GM21576 (cell line): ENCODE results near the gene ANO4.

Experiments used
- ATAC-seq: cut with Tn5 transposase; IDR thresholded peaks from one replicate; pipeline ENCODE4 v1.9.1; 2021; ENCODE audit warnings: mild to moderate bottlenecking, moderate library complexity; ENCODE audit not compliant: unreplicated experiment

Gene ANO4

DNA sequence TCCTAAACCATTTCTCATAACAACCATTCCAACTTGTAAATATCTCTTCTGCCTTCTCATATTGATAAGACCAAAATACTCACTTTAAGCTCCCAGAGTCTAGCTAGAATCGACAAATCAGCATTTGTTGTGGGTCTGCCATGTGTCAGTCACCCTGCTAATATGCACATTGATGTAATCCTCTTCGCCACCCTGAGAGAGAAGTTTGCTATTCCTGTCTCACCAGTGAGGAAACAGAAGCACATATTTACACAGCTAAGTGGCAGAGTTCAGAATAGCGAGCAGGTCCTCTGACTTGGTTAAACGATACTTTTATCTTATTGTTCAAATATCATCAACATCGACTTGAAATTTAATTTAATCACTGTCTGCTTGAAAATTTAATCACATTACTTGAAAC, 142.1 kb downstream of the ANO4 start:
- ATAC-seq, result no peak

DNA sequence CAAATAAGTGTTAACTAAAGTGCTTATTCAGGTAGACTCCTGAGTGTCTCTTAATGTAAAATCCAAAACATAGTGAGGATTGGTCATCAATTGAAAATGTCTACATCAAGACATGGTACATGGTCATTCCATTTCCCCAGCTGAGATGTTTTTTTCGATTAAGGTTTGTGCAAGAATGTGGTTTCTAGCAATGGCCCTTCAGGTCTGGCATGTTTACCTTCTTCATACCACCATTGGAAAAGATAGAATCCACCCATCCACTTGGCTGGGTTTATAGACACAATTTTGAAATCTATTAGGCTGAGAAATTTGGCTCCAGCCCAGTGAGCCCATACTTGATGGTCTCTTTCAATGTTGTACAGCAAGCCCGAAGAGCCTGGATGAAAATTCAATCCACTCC, 145.9 kb downstream of the ANO4 start:
- no peak for ATAC-seq

DNA sequence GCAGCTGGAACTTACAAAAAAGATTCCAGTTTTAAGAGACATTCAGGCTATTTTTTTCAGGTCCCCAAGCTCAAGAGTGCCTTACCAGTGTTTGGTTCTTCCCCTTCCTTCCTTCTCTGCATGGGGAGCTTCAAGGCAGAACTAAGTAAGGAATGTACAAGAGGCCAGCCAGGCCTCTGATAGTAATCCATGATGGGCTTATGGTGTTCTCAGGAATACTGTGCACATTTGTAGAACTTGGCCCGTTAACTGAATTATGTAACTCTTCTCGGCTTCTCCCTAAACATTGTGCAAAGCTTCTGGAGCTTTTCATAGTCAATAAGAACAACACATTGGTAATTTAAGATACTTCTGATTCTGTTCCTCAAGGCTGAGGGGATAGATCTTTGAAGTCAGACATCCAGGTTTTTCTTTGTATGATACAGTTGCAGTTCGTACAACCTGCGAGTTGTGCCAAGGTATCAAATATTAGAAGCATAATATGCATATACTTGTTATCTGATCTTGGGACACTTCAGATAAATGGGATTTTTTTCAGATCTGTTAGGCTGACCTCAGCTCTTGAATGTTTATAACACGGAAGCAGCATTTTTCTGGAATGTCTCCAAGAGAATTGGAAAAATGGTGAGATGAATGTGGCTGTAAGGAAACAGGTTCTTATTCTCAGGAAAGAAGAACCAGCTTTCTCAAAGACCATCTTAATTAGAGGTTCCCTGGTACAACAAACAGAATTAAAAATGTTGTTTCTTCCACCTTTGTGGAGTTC, 148.6 kb downstream of the ANO4 start:
- ATAC-seq, result no peak

DNA sequence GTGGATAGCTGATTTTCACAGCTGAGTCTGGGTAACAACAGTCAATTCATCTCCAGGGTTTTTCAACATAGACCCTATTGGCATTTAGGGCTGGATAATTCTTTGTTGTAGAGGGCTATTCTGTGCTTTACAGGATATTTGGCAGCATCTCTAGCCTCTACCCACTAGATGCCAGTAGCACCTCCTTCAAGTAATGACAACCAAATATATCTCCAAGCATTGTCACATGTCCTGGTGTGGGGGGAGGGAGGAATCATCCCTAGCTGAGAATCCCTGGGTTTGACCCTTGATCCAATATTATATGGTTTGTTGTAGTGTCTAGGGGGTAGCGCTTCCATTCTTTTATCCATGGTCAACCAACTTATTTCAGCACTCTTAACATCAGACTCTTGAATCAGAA, 157.2 kb downstream of the ANO4 start:
- ATAC-seq, result no peak

DNA sequence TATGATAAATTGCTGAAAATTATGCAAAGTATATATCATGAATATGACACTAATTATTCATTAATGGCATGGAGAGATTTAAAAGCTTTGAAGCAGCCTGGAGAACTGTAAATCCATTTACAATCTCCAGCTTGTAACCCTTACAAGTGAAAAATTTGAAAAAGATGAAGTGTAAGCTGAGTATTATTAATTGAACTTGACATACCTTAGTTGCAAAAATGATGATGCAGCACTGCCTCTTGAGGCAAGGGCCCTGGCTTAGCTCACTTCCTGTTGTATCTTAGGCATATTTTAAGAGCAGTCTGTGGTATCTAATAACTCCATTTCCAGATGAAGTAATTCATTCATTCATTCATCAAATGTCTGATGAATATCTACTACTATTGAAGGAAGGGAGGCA, 158.6 kb downstream of the ANO4 start:
- no peak for ATAC-seq

DNA sequence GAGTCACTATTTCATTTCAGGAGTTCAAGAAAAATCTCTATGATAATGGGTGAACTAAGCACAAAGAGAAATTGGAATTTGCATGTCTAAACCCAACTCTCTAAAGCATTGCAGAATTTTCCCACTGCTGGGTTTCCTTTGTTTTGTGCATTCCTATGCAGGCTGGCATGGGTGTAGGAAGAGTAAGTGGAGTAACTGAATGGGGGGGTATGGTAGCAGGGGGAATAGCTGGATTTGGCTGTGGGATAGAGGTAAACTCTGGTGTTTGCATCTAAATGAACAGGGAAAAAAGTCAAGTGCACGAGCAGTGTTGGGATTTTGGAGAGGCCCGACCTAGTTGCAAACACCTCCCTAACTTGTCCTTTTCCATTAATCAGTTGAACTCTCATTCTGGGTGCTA, 159.1 kb downstream of the ANO4 start:
- ATAC-seq, result no peak

DNA sequence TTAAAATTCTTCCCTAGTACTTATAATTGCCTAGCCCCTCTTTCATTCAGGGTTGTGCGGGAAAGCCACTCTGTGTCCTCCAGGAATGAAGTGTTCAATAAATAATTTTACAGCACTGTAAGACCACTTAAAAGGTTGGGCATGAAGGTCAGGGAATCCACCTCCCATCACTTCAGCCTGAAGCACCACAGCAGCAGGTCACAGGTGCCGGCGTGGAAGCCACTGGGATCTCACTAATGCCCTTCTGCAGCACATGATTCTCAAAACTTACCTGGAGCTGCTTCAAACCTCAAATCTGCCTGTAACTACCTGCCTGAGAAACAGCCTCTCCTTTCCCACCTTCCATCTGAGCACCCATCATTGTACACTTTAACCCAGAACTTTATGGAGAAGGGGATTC, 159.5 kb downstream of the ANO4 start:
- ATAC-seq, result no peak

DNA sequence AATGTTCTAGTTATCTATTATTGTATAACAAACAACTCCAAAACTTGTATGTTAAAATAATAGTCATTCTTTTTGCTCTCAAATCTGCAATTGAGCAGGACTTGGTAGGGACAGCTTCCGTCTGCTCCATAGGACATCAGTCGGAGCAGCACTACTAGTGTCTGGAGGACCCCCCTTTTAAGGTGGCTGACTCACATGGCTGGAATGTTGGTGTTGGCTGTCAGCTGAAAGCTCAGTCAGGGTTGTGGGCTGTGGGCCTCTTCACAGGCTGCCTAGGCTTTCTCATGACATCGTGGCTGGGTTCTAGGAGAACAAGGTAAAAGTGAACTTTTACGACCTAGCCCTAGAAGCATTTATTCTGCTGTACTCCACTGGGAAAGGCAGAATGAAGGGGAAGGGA, 160.6 kb downstream of the ANO4 start:
- ATAC-seq, result no peak

DNA sequence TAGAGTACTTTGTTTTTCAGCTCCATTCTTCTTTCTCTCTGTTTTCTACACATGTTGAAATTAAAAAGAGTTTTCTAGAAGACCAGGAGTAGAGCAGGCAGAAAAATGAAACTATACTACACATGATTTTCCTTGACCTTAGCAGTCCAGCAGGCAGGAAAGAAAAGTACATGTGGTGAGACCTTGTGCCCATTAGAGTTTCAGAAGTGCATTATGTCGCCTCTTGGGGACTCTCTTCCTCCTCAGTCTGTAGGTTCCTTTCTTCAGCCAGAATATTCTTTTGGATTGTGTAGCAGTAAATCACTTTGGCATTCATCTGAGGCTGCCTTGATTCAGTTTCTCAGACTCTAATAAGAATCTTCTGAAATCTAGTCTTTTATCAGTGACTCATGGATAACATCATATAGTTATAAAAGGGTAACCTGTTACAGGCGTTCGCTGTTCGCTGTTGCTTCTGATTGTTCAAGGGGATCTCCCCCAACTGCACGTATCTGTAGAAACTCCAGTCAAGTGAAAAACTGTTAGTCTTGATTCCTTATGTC, 161.8 kb downstream of the ANO4 start:
- no peak for ATAC-seq

DNA sequence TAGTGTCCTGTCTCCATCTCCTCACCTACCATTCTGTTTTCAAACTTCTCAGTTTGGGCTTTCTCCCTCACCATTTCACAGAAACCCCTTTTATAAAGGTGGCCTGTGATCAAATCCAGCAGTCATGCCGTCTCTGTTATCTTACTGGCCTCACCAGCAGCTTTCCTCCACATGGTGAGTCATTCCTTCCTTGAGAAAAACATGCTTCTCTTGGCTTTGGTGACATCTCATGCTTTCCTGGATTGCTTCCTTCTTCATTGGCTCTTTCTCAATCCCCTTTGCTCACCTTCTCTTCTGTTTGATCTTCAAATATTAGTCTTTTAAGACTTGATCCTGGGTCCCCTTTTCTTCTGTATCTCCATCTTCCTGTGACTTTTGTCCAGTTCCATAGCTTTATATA, 164.9 kb downstream of the ANO4 start:
- no peak for ATAC-seq

DNA sequence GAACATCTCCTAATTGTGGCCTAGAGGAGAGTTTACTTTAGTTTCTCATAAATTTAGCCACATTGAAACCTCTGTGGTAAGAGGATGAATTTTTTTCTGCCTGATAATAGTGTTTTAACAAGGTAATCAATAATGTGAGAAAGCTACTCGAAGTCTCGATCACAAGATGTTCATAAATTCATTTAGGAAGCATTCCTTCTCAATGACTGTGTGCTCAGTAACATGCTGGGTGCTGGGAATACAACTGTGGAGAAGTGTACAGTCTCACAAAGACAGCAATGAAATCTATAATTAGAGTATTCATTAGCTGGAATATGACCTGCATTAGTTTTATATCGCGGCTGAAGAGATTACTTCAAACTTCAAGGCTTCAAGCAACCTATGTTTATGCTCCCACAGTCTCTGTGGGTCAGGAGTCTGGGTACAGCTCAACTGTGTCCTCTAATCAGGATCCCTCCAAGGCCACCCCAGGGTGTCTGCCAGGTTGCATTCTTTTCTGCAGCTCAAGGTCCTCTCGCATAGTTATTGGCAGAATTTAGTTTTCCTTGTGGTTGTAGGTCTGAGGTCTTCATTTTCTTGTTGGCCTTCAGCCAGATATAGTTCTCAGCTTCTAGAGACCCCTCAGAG, 167.6 kb downstream of the ANO4 start:
- no peak for ATAC-seq

DNA sequence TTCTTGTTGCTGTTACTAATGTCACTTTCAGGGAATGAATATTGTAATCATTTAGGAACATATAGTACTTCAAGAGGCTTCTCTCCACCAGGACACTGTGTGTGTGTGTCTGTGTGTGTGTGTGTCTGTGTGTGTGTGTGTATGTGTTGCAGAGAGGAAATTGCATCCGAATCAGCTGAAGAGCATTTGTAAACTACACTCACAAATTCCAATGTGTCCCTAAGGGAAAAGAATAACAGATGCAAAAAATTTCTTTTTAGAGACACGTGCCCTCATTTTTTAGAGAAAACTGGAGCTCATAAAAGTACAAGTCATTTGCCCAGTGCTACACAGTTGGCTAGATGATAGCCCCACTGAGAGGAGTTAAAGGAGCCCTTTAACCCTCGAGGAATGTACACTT, 168.8 kb downstream of the ANO4 start:
- no peak for ATAC-seq

DNA sequence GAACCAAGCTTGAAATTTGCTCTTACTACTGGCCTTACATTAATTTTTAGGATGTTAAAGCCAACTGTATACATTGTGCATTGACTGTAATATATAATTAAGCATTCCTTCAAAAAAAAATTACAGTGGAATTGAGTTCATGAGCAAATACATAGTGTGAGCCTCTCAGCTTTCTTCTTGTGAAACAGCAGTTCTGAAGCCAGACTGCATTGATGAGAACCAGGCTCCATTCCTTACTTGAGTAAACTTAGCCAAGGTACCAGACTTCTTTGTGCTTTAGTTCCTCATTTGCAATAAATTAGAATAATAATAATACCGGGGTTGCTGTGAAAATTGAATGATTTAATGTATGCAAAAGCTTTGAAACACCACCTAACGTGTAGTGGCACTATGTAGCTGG, 169.5 kb downstream of the ANO4 start:
- no peak for ATAC-seq

DNA sequence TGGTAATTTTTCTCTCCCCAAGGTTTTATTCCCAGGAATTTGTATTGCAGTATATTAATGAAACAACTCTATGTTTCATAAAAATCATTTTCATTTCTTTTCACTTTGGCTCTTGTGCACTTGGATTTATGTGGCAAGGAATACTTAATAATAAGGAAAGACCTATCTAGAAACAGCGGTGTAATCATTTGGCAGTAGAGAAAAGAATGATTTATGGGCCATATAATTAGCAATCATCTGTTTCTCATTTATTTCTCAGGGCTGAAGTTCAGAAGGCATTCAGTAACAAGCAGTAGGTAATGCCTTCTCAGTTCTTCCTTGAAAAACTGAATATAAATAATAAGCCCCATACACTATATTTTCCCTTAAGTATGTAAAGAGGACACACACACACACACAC, 172.6 kb downstream of the ANO4 start:
- ATAC-seq, result no peak

DNA sequence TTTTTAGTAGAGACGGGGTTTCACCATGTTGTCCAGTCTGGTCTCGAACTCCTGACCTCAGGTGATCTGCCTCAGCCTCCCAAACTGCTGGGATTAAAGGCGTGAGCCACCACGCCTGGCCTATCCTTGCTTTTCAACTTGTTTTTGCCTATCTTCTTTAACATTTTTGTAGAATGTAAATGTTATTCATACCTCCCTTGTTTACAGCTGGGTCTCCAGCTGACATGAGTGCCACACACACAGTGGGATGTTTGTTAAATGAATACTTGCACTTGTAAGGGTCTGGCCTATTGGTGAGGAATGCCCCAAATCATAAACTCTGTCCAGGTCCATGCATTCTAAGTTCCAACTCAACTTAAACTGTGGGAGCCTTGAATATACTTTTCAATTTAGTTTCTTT, 176.3 kb downstream of the ANO4 start:
- no peak for ATAC-seq

DNA sequence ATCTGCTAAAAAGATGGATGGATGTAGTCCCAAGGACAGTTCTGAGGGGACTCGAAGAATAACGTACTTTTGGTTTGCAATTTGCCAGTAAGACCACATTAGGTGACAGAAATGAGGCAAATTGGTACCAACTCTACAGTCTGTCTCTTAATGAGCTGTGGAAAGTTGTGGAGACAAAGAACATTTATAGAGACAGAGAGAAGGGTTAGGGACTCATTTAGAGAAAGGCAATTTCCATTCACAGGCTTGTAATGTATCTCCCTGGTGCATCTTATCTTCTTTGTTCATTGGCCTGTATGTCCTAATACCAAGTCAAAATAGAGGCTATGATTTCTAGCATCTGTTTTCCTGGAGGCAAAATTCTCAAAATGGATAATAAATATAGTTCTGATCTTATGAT, 177.5 kb downstream of the ANO4 start:
- no peak for ATAC-seq

DNA sequence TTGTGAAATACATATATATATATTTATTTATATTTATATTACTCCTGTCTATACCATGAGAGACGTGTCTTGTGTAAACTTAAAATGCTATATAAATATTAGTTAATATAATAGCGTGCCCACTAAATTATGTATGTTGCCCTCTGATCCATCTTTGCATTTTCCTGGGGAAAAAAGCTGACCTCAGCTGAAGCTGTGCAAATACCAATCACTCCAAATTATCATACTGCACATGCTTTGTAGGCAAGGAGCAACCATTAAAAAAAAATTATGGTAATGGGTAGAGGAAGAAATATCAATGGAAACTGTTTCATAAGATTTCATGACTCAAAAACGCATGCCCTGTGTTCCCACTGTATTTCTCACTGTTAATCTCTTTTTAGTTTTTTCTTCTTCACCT, 179.8 kb downstream of the ANO4 start:
- ATAC-seq, result no peak

DNA sequence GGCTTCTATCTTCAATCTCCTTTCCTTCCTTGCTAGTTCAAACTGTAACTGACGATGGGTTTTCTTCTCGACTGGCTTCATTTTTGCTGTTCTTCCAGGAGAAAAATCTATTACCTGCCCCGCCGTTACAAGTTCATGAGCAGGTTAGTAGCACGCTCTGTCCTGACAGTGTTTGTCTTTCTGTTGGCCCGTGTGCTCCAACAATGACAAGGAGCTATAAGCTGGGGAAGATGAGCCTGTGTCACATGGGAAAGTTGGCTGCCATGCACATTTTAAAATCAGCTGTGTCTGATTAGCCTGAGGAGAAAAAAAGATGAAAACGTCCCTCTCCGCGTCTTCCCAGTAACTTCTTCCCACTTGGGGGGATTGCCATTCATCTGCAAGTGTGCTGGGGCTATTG, 180.2 kb downstream of the ANO4 start:
- no peak for ATAC-seq

DNA sequence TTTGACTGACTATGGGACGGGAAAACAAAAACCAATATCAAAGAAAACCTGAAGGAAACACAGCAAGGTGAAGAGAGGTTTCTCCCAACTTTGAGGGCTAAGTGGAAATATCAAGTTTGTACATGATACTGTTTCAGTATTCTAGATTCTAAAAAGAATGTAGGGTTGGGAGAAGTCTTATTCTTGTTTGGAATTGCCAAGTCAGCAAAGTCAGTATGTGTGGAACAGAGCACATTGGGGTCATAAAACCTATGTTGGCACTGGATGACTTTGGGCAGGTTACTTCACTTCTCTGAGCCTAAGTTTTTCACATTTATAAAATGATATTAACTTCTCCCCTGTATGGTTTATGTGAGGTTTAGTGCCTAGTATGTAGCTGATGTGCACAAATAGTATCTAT, 182.2 kb downstream of the ANO4 start:
- no peak for ATAC-seq

DNA sequence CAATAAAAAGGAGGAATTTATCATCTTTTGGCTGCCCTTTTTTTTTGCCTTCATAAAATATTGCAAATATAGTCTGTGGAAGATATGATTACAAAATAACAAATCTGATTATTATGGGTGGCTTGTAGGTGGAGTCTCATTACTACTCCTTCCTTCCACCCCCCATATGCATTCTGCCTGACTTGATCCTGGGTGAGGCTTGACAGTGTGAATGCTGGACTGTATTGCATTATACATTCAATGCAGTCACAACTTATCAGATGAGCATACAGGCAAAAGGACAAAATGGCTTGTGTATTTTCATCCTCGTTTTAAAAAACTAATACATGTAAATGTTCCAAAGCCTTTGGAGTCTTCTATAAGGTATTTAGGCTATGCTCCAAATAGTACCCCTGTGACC, 186.3 kb downstream of the ANO4 start:
- no peak for ATAC-seq

DNA sequence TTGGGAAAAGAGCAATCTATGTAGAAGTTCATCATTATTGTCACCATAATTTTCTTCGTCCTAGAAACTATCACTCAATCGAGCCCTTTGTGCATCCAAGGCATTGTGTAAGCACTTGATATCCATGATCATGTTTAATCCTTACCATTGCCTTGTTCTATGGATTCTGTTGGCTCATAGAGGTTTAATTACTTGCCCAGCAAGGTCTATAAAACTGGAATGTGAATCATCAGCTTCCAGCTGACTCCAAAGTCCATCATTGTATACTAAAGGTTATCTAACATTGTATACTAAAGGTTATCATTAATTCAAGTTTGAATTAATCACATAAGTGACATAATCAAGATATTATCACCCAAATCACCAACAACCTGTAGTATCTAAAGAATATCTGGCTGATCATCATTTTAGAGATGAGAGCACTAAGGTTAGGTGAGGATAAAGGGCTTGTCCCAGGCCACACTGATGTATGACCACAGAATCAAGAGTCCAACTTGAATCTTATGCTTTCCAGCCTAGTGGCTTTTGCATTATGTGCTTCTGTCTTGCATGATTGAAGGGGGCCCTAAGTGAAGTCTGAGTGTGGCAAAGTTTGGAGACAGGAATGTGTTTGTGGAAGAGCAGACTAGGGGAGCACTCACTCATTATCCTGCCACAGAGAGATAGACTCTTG, 188.1 kb downstream of the ANO4 start:
- no peak for ATAC-seq

DNA sequence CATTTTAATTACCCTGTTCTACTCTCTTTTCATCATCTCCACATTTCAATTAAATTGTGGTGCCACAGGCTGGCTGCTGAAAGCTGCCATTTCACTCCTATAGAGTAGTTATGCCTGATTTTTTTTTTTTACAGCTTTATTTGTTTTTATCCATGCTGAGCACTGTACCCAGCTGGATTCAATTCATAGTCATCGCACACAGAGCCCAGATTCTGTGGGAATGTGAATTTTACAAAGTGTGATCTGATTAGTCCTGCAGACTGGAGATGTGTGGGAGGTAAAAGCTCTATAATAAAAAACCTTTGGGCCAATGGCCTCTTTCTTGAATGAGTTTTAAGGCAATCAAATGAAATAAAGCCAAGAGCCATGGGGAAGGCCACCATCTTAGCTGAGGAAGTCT, 190.2 kb downstream of the ANO4 start:
- ATAC-seq, result no peak
